NK-92 treated with Interleukin-12 subunit alpha and Interleukin-12 subunit beta, amount 100 ng/mL, for 24 hours (cell line): ENCODE results near the gene GLIS1.
"Not testable (repeated sequence)": the region's sequence is repeated elsewhere in the genome, so short reads cannot be mapped to it uniquely, and the experiment has no call there.

Source experiments
- DNase-seq: peaks from one replicate; lab custom pipeline; 2025; lab: John Stamatoyannopoulos, UW

GLIS1 gene

GRCh38 chr1:53654216-53655210 lies 84.5 kb downstream of the GLIS1 start:
- no peak for DNase-seq

GRCh38 chr1:53653631-53654030 lies 85.3 kb downstream of the GLIS1 start:
- no peak for DNase-seq

- no peak for DNase-seq
Measured at GRCh38 chr1:53653200-53653575, 85.8 kb downstream of the GLIS1 start.

GRCh38 chr1:53652441-53653199 lies 86.3 kb downstream of the GLIS1 start:
- DNase-seq = no peak

- DNase-seq = no peak
Measured at GRCh38 chr1:53651356-53651755, 87.6 kb downstream of the GLIS1 start.

- DNase-seq = no peak
Measured at GRCh38 chr1:53648516-53648915, 90.4 kb downstream of the GLIS1 start.

- DNase-seq = not testable (repeated sequence)
Measured at GRCh38 chr1:53647915-53648314, 91.0 kb downstream of the GLIS1 start.

GRCh38 chr1:53646732-53647131 lies 92.2 kb downstream of the GLIS1 start:
- DNase-seq = no peak

- no peak for DNase-seq
Measured at GRCh38 chr1:53645690-53646078, 93.3 kb downstream of the GLIS1 start.

- DNase-seq = no peak
Measured at GRCh38 chr1:53644909-53645689, 93.9 kb downstream of the GLIS1 start.

GRCh38 chr1:53644496-53644895 lies 94.5 kb downstream of the GLIS1 start:
- no peak for DNase-seq

GRCh38 chr1:53643881-53644390 lies 95.0 kb downstream of the GLIS1 start:
- DNase-seq = no peak

GRCh38 chr1:53643041-53643880 lies 95.7 kb downstream of the GLIS1 start:
- no peak for DNase-seq

GRCh38 chr1:53642607-53643006 lies 96.4 kb downstream of the GLIS1 start:
- no peak for DNase-seq

GRCh38 chr1:53642215-53642555 lies 96.8 kb downstream of the GLIS1 start:
- DNase-seq = no peak

- no peak for DNase-seq
Measured at GRCh38 chr1:53641481-53642214, 97.3 kb downstream of the GLIS1 start.

- no peak for DNase-seq
Measured at GRCh38 chr1:53640701-53641075, 98.3 kb downstream of the GLIS1 start.

- no peak for DNase-seq
Measured at GRCh38 chr1:53639996-53640700, 98.8 kb downstream of the GLIS1 start.

GRCh38 chr1:53639251-53639763 lies 99.7 kb downstream of the GLIS1 start:
- DNase-seq = no peak
